ENCODE results near the gene VILL. TPM values are rescaled to one million over a fixed set of nuclear protein-coding genes. Genes with fewer than 3 reads are reported as not detected.

The VILL gene
- total and polyA plus RNA-seq, 4 donors, result 0.88 to 3.5 (median 1.6) TPM

DNA sequence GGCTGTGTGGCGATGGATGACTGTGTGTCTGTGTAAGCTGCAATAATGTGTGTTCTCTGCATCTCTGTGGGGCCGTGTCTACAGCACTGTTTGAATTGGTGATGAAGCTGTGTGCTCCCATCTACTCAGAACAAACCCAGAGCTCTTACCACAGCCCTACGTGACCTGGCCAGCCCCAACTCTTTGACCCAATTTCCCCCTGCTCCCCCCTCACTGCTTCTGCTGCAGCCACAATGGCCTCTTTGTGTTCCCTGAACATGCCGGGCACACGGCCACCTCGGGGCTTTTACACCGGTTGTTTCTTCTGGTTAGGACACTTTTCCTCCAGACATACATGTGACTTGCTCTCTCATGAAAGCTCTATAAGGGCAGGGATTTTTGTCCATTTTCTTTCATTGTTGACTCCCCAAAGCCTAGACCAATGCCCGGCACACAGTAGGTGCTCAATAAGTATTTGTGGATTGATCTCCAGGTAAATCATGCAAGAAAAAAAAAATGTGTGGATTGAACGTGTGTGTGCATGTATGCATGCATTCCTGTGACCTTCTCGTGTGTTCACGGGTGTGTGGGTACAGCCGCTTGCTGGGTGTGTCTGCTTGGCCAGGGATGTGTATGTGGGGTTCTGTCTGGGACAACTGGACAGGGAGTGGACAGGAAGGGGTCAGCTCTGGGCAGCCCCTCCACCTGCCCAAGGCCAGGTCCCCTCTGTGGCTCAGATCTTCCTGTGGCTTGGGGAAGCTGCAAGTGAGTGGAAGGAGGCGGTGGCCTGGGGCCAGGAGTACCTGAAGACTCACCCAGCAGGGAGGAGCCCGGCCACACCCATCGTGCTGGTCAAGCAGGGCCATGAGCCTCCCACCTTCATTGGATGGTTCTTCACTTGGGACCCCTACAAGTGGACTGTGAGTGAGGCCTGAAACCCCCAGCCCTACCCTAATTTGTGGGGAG is 14.8 kb downstream of the VILL start:
- H3K27me3 ChIP-seq (ENCODE audit: control insufficient read depth in 4 of 4, insufficient read depth in 4 of 4, low read length in 3 of 4), result no peaks in the 10 kb centered on the region
- TF ChIP-seq, protein P1, sequence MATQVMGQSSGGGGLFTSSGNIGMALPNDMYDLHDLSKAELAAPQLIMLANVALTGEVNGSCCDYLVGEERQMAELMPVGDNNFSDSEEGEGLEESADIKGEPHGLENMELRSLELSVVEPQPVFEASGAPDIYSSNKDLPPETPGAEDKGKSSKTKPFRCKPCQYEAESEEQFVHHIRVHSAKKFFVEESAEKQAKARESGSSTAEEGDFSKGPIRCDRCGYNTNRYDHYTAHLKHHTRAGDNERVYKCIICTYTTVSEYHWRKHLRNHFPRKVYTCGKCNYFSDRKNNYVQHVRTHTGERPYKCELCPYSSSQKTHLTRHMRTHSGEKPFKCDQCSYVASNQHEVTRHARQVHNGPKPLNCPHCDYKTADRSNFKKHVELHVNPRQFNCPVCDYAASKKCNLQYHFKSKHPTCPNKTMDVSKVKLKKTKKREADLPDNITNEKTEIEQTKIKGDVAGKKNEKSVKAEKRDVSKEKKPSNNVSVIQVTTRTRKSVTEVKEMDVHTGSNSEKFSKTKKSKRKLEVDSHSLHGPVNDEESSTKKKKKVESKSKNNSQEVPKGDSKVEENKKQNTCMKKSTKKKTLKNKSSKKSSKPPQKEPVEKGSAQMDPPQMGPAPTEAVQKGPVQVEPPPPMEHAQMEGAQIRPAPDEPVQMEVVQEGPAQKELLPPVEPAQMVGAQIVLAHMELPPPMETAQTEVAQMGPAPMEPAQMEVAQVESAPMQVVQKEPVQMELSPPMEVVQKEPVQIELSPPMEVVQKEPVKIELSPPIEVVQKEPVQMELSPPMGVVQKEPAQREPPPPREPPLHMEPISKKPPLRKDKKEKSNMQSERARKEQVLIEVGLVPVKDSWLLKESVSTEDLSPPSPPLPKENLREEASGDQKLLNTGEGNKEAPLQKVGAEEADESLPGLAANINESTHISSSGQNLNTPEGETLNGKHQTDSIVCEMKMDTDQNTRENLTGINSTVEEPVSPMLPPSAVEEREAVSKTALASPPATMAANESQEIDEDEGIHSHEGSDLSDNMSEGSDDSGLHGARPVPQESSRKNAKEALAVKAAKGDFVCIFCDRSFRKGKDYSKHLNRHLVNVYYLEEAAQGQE (IDR thresholded peaks at IDR 0.05), result no peak
- TF ChIP-seq YY1 (IDR thresholded peaks at IDR 0.05) (no peak), FOXA2 (IDR thresholded peaks at IDR 0.05) (no peak), TAF1 (conservative IDR thresholded peaks at IDR 0.05) (no peak)
- no peak overlapping the region for H3K27ac ChIP-seq (ENCODE audit: low read depth in 1 of 2, low read length in 2 of 2)
- 76% methylated on average over 15 of the region's 15 CpGs for WGBS
- no peak overlapping the region for H3K4me3 ChIP-seq (ENCODE audit: low read depth in 1 of 3, low read length in 3 of 3)
- H3K9me3 ChIP-seq (ENCODE audit: control insufficient read depth in 4 of 4, low read length in 3 of 4), result no peaks in the 10 kb centered on the region
- H3K9ac ChIP-seq (ENCODE audit: low read depth in 1 of 2, low read length in 2 of 2), result no peak overlapping the region
- H3K36me3 ChIP-seq (ENCODE audit: control insufficient read depth in 4 of 4, insufficient read depth in 3 of 4, low read depth in 1 of 4, low read length in 3 of 4), result peaks cover 0 to 15% (median 6%) of the 10 kb centered on the region in 4 donors
- peaks cover 0 to 5% (median 1%) of the 10 kb centered on the region in 4 donors for H3K4me1 ChIP-seq (ENCODE audit: control insufficient read depth in 4 of 4, insufficient read depth in 4 of 4, low read length in 3 of 4)
- no peak for DNase-seq (ENCODE audit: low spot score)

DNA sequence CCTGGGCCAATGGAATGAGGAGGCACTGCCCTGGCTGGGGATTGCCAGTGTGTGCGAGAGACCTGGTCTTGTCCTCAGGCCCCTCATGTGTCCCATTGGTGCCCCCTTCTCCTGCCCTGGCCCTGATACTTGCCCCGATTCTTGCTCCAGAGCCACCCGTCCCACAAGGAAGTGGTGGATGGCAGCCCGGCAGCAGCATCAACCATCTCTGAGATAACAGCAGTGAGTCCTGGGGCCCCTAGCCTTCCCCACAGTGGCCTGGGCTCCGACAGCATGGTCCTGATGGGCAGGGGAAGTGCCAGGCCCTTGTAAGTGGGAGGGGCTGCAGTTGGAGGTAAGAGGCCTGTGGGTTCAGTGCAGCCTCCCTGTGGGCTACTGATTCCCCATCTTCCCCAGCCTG is 15.4 kb downstream of the VILL start:
- Histone ChIP-seq H3K9ac (ENCODE audit: low read depth in 1 of 2, low read length in 2 of 2) (no peak overlapping the region), H3K9me3 (ENCODE audit: control insufficient read depth in 4 of 4, low read length in 3 of 4) (no peaks in the 10 kb centered on the region), H3K36me3 (ENCODE audit: control insufficient read depth in 4 of 4, insufficient read depth in 3 of 4, low read depth in 1 of 4, low read length in 3 of 4) (peaks cover 0 to 15% (median 7%) of the 10 kb centered on the region in 4 donors), H3K27ac (ENCODE audit: low read depth in 1 of 2, low read length in 2 of 2) (no peak overlapping the region), H3K4me1 (ENCODE audit: control insufficient read depth in 4 of 4, insufficient read depth in 4 of 4, low read length in 3 of 4) (peaks cover 0 to 5% (median 1%) of the 10 kb centered on the region in 4 donors), H3K27me3 (ENCODE audit: control insufficient read depth in 4 of 4, insufficient read depth in 4 of 4, low read length in 3 of 4) (no peaks in the 10 kb centered on the region), H3K4me3 (ENCODE audit: low read depth in 1 of 3, low read length in 3 of 3) (no peak overlapping the region)
- DNase-seq (ENCODE audit: low spot score), result no peak
- 96% methylated on average over 5 of the region's 5 CpGs for WGBS
- no peak for TF ChIP-seq YY1 (IDR thresholded peaks at IDR 0.05)
- no peak for TF ChIP-seq HNF4A (conservative IDR thresholded peaks at IDR 0.05)
- TF ChIP-seq, protein P2, sequence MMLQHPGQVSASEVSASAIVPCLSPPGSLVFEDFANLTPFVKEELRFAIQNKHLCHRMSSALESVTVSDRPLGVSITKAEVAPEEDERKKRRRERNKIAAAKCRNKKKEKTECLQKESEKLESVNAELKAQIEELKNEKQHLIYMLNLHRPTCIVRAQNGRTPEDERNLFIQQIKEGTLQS (IDR thresholded peaks at IDR 0.05), result no peak
- no peak for TF ChIP-seq SP1 (IDR thresholded peaks at IDR 0.05)
- no peak for TF ChIP-seq EGR1 (IDR thresholded peaks at IDR 0.05; ENCODE audit: low read depth in 2 of 2)
- no peak for TF ChIP-seq HNF4G (IDR thresholded peaks at IDR 0.05)
- TF ChIP-seq, protein P3, sequence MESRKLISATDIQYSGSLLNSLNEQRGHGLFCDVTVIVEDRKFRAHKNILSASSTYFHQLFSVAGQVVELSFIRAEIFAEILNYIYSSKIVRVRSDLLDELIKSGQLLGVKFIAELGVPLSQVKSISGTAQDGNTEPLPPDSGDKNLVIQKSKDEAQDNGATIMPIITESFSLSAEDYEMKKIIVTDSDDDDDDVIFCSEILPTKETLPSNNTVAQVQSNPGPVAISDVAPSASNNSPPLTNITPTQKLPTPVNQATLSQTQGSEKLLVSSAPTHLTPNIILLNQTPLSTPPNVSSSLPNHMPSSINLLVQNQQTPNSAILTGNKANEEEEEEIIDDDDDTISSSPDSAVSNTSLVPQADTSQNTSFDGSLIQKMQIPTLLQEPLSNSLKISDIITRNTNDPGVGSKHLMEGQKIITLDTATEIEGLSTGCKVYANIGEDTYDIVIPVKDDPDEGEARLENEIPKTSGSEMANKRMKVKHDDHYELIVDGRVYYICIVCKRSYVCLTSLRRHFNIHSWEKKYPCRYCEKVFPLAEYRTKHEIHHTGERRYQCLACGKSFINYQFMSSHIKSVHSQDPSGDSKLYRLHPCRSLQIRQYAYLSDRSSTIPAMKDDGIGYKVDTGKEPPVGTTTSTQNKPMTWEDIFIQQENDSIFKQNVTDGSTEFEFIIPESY (IDR thresholded peaks at IDR 0.05), result no peak
- no peak for TF ChIP-seq TAF1 (conservative IDR thresholded peaks at IDR 0.05)
- no peak for TF ChIP-seq JUND (IDR thresholded peaks at IDR 0.05)
- TF ChIP-seq RAD21 (IDR thresholded peaks at IDR 0.05), result no peak

Measured in liver (tissue), 9 donors.